GM19043 (cell line): ENCODE results near the gene TREH.

Experiments
- ATAC-seq: cut with Tn5 transposase; IDR thresholded peaks from one replicate; pipeline ENCODE4 v1.9.1; 2021; ENCODE audit warnings: low read depth; ENCODE audit not compliant: unreplicated experiment

Gene TREH

GRCh38 chr11:118672846-118673245 lies 6.6 kb downstream of the TREH start:
- ATAC-seq = no peak

GRCh38 chr11:118671254-118671653 lies 8.2 kb downstream of the TREH start:
- ATAC-seq = no peak

- no peak for ATAC-seq
Measured at GRCh38 chr11:118670063-118670462, 9.4 kb downstream of the TREH start.

- no peak for ATAC-seq
Measured at GRCh38 chr11:118666371-118666770, 13.1 kb downstream of the TREH start.

- ATAC-seq = no peak
Measured at GRCh38 chr11:118663902-118664301, 15.5 kb downstream of the TREH start.

- ATAC-seq = no peak
Measured at GRCh38 chr11:118663381-118663780, 16.1 kb downstream of the TREH start.

GRCh38 chr11:118662401-118663271 lies 16.8 kb downstream of the TREH start:
- no peak for ATAC-seq

GRCh38 chr11:118661425-118662301 lies 17.8 kb downstream of the TREH start:
- ATAC-seq = no peak

- ATAC-seq = no peak
Measured at GRCh38 chr11:118660681-118661424, 18.6 kb downstream of the TREH start.

GRCh38 chr11:118659953-118660680 lies 19.3 kb downstream of the TREH start:
- ATAC-seq = no peak

- no peak for ATAC-seq
Measured at GRCh38 chr11:118659314-118659952, 20.0 kb downstream of the TREH start.

GRCh38 chr11:118658429-118659313 lies 20.8 kb downstream of the TREH start:
- ATAC-seq = no peak

- no peak for ATAC-seq
Measured at GRCh38 chr11:118657709-118658428, 21.6 kb downstream of the TREH start.

- ATAC-seq = no peak
Measured at GRCh38 chr11:118657238-118657637, 22.2 kb downstream of the TREH start.

- ATAC-seq = no peak
Measured at GRCh38 chr11:118656563-118657165, 22.8 kb downstream of the TREH start.

GRCh38 chr11:118655486-118656190 lies 23.8 kb downstream of the TREH start:
- no peak for ATAC-seq
